Measurements from ENCODE around the gene C1orf232. TPM values are rescaled to one million over a fixed set of nuclear protein-coding genes. Genes with fewer than 3 reads are reported as not detected.

C1orf232 gene
- total RNA-seq, 1 experiment from 2014 or later = not detected

- peaks cover 2 to 34% (median 19%) of the 10 kb centered on the region in 3 experiments; a peak in 5 of 7 replicates for H3K36me3 Mint-ChIP-seq (ENCODE audit: insufficient read depth in 1 of 3, low read depth in 3 of 3)
- Histone ChIP-seq H3K23ac (ENCODE audit: insufficient read length, low read depth, low read length) (no peak overlapping the region), H2AK5ac (ENCODE audit: insufficient read length, low read length) (no peak overlapping the region), H3T11ph (ENCODE audit: low read length) (no peak overlapping the region), H3K79me2 (ENCODE audit: insufficient read depth, low read length) (no peaks in the 10 kb centered on the region), H4K8ac (replicated peaks; ENCODE audit: insufficient read length, low read depth, low read length) (no peak overlapping the region), H2AFZ (ENCODE audit: low read length) (no peak overlapping the region), H3K4me1 (ENCODE audit: insufficient read depth, low read length) (no peaks in the 10 kb centered on the region), H3K4me2 (ENCODE audit: insufficient read depth, insufficient read length, low read length) (no peak overlapping the region), H2BK120ac (ENCODE audit: low read depth, low read length, poor library complexity, severe bottlenecking) (no peak overlapping the region), H2BK12ac (ENCODE audit: insufficient read length, low read depth, low read length) (no peak overlapping the region), H3K9me3 (ENCODE audit: control insufficient read depth, low read depth, low read length) (no peaks in the 10 kb centered on the region), H3K18ac (ENCODE audit: insufficient read length, low read depth, low read length) (no peak overlapping the region), H4K20me1 (ENCODE audit: control insufficient read depth, insufficient read depth, insufficient read length) (no peaks in the 10 kb centered on the region), H4K5ac (ENCODE audit: insufficient read length, low read depth, low read length) (no peak overlapping the region), H3K4ac (ENCODE audit: low read depth, low read length) (no peak overlapping the region), H2BK15ac (ENCODE audit: low read depth, low read length) (no peak overlapping the region), H3K56ac (ENCODE audit: insufficient read length, low read depth, low read length) (no peak overlapping the region), H3K27me3 (ENCODE audit: insufficient read depth, low read length) (no peaks in the 10 kb centered on the region), H2BK20ac (ENCODE audit: low read depth, low read length, poor library complexity, severe bottlenecking) (no peak overlapping the region), H4K91ac (ENCODE audit: insufficient read length, low read depth, low read length) (no peak overlapping the region), H3K79me1 (ENCODE audit: insufficient read depth, low read depth, low read length, poor library complexity, severe bottlenecking) (no peaks in the 10 kb centered on the region), H3K9ac (ENCODE audit: extremely low read depth, insufficient read length, low read length) (no peak overlapping the region), H3K27ac (ENCODE audit: insufficient read length, low read depth, low read length) (no peak overlapping the region), H3K14ac (ENCODE audit: insufficient read depth, low read length) (no peak overlapping the region), H2BK5ac (ENCODE audit: insufficient read length, low read length) (no peak overlapping the region), H3K23me2 (ENCODE audit: insufficient read length, low read depth, low read length, poor library complexity, severe bottlenecking) (peaks cover 11% of the 10 kb centered on the region)
- TF ChIP-seq CTCF (conservative IDR thresholded peaks at IDR 0.05) = no peak
- H3K27ac Mint-ChIP-seq = no peak overlapping the region
- peak; percentile 10 for DNase-seq
- WGBS (ENCODE audit: extremely low coverage, insufficient read length, low lambda C conversion rate) = no CpG with 5 or more reads among the region's 12 CpGs
- H3K9me3 Mint-ChIP-seq = peaks cover 0 to 2% of the 10 kb centered on the region in 2 experiments; a peak in 1 of 5 replicates
- peak overlapping the region in 1 of 2 experiments; percentile 12; a peak in 1 of 5 replicates for H3K4me3 Mint-ChIP-seq
- peaks cover 13% of the 10 kb centered on the region for H3K27me3 Mint-ChIP-seq (ENCODE audit: low read depth)
- H3K4me1 Mint-ChIP-seq = peaks cover 18% of the 10 kb centered on the region in 2 experiments
These were observed 54.4 kb downstream of the C1orf232 start for GRCh38 chr1:26114165-26114927.

Other genes starting within 250 kb of the C1orf232 start
- gene PAFAH2, start 170.9 kb downstream of the C1orf232 start, total RNA-seq (2021) = 8.2 and 12.4 TPM in 2 replicates
- 1.0 and 1.1 TPM in 2 replicates for gene EXTL1, start 147.2 kb downstream of the C1orf232 start, total RNA-seq (2021)
- 0.35 TPM in 2 replicates for gene SLC30A2, start 122.8 kb downstream of the C1orf232 start, total RNA-seq (2021)
- gene TRIM63, start 101.3 kb downstream of the C1orf232 start, total RNA-seq (2021) = not detected in 2 replicates
- 5.6 and 7.1 TPM in 2 replicates for gene PDIK1L, start 57.1 kb downstream of the C1orf232 start, total RNA-seq (2021)
- gene FAM110D, start 9.9 kb downstream of the C1orf232 start, total RNA-seq (2021) = 0.46 TPM in 2 replicates
- 48.2 and 51.2 TPM in 2 replicates for gene ZNF593, start 945 bp upstream of the C1orf232 start, total RNA-seq (2021)
- gene ZNF593OS, start 2.9 kb upstream of the C1orf232 start, total RNA-seq (2021) = not detected in 2 replicates
- gene CNKSR1, start 8.5 kb upstream of the C1orf232 start, total RNA-seq (2021) = 23.4 and 26.3 TPM in 2 replicates
- 0.26 TPM in 1 of 2 replicates, not detected in the other for gene CATSPER4, start 21.6 kb upstream of the C1orf232 start, total RNA-seq (2021)
- 37.9 and 38.6 TPM in 2 replicates for gene CEP85, start 65.2 kb upstream of the C1orf232 start, total RNA-seq (2021)
- gene SH3BGRL3, start 111.1 kb upstream of the C1orf232 start, total RNA-seq (2021) = 86.2 and 86.3 TPM in 2 replicates
- 13.1 and 13.7 TPM in 2 replicates for gene UBXN11, start 137.7 kb upstream of the C1orf232 start, total RNA-seq (2021)
- gene CD52, start 149.0 kb upstream of the C1orf232 start, total RNA-seq (2021) = 3.8 and 4.1 TPM in 2 replicates
- 11.8 and 12.8 TPM in 2 replicates for gene CRYBG2, start 185.2 kb upstream of the C1orf232 start, total RNA-seq (2021)
- gene ZNF683, start 203.8 kb upstream of the C1orf232 start, total RNA-seq (2021) = not detected in 2 replicates
- 1,267 and 1,289 TPM in 2 replicates for gene LIN28A, start 241.9 kb upstream of the C1orf232 start, total RNA-seq (2021)

All from H9 (cell line).